GM19452 (cell line): ENCODE measurements around the gene CASQ1.

ENCODE experiments used
- ATAC-seq: cut with Tn5 transposase; IDR thresholded peaks from one replicate; pipeline ENCODE4 v1.9.1; 2021; ENCODE audit not compliant: unreplicated experiment

CASQ1 gene

GRCh38 chr1:160224606-160225005, 34.2 kb downstream of the CASQ1 start:
- ATAC-seq, result no peak

GRCh38 chr1:160225345-160225744, 35.0 kb downstream of the CASQ1 start:
- no peak for ATAC-seq

- ATAC-seq, result peak; percentile 80
Measured at GRCh38 chr1:160226623-160227022, 36.2 kb downstream of the CASQ1 start.

- ATAC-seq, result no peak
Measured at GRCh38 chr1:160227034-160227433, 36.7 kb downstream of the CASQ1 start.

- ATAC-seq, result no peak
Measured at GRCh38 chr1:160227561-160227960, 37.2 kb downstream of the CASQ1 start.

GRCh38 chr1:160228431-160228830, 38.1 kb downstream of the CASQ1 start:
- ATAC-seq, result no peak

- ATAC-seq, result no peak
Measured at GRCh38 chr1:160232911-160233310, 42.5 kb downstream of the CASQ1 start.

GRCh38 chr1:160236806-160237205, 46.4 kb downstream of the CASQ1 start:
- ATAC-seq, result no peak

- no peak for ATAC-seq
Measured at GRCh38 chr1:160237558-160237957, 47.2 kb downstream of the CASQ1 start.

GRCh38 chr1:160238408-160238807, 48.0 kb downstream of the CASQ1 start:
- ATAC-seq, result no peak

GRCh38 chr1:160239582-160240299, 49.4 kb downstream of the CASQ1 start:
- no peak for ATAC-seq

GRCh38 chr1:160243767-160244166, 53.4 kb downstream of the CASQ1 start:
- ATAC-seq, result no peak

- no peak for ATAC-seq
Measured at GRCh38 chr1:160244209-160244608, 53.8 kb downstream of the CASQ1 start.

GRCh38 chr1:160245434-160245833, 55.1 kb downstream of the CASQ1 start:
- ATAC-seq, result no peak

- ATAC-seq, result no peak
Measured at GRCh38 chr1:160247053-160247452, 56.7 kb downstream of the CASQ1 start.

- no peak for ATAC-seq
Measured at GRCh38 chr1:160251011-160251410, 60.6 kb downstream of the CASQ1 start.
